LNCAP (cell line): Measurements from ENCODE around the gene PEA15.
A peak's percentile ranks its signal among the peaks of the same experiment; 100 is the strongest.

ENCODE experiments used
- TF ChIP-seq, protein P1 (sequence below): fragments of 450-650 bp; IDR thresholded peaks from 2 replicates; pipeline ENCODE4 v1.5.1; 2017; ENCODE audit warnings: mild to moderate bottlenecking

Gene PEA15

DNA sequence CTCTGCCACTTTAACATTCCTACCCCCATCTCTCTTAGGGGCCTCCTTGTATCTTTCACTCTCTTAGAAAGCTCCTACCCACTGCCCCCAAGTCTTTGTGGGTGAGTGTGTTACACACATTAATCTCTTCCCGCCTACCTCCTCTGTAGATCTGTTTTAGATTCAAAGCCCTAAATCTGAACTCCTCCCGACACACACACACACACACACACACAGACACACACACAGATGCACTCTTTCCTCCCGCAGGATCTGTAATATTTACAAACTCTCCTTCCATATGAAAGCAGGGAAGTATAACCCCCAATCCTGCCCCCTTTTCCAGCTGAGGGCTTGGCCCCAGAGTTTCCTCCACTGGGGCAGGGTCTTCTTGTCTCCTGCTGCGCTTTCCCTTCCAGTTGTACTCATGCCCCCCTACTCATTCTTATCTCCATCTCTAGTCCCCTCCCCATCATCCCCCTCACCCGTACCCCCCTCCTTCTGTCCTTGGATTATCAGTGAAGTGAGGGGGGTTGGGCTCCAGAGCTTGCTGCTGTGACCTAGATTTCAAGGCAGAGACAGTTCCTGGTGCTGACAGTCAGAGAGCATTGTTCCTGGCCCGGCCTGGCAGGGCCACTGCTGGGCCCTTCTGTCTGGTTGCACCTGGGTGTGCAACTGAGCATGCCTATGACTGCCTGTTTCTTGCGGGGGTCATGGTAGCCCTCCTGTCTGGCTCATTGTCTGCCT lies 4.3 kb downstream of the PEA15 start:
- TF ChIP-seq, protein P1, sequence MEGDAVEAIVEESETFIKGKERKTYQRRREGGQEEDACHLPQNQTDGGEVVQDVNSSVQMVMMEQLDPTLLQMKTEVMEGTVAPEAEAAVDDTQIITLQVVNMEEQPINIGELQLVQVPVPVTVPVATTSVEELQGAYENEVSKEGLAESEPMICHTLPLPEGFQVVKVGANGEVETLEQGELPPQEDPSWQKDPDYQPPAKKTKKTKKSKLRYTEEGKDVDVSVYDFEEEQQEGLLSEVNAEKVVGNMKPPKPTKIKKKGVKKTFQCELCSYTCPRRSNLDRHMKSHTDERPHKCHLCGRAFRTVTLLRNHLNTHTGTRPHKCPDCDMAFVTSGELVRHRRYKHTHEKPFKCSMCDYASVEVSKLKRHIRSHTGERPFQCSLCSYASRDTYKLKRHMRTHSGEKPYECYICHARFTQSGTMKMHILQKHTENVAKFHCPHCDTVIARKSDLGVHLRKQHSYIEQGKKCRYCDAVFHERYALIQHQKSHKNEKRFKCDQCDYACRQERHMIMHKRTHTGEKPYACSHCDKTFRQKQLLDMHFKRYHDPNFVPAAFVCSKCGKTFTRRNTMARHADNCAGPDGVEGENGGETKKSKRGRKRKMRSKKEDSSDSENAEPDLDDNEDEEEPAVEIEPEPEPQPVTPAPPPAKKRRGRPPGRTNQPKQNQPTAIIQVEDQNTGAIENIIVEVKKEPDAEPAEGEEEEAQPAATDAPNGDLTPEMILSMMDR = no peak

DNA sequence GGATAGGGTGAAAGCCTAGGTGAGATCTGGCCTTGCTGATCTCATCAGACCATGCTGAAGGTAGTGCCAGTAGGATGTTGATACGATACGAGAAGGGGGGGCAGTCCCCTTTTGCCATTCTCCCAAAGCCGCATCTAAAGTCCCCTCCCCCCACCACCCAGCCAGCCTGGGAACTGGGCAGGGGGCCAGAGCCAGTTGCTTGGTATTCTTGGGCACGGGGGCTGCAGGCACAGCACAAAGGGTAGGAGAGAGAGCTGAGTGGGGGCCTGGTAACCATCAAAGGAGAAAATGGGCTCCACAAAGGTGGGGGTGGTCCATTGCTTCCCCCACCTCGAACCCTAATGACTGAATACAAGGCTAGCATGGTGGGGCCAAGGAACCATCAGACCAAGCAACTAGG lies 5.4 kb downstream of the PEA15 start:
- TF ChIP-seq, protein P1 = no peak

DNA sequence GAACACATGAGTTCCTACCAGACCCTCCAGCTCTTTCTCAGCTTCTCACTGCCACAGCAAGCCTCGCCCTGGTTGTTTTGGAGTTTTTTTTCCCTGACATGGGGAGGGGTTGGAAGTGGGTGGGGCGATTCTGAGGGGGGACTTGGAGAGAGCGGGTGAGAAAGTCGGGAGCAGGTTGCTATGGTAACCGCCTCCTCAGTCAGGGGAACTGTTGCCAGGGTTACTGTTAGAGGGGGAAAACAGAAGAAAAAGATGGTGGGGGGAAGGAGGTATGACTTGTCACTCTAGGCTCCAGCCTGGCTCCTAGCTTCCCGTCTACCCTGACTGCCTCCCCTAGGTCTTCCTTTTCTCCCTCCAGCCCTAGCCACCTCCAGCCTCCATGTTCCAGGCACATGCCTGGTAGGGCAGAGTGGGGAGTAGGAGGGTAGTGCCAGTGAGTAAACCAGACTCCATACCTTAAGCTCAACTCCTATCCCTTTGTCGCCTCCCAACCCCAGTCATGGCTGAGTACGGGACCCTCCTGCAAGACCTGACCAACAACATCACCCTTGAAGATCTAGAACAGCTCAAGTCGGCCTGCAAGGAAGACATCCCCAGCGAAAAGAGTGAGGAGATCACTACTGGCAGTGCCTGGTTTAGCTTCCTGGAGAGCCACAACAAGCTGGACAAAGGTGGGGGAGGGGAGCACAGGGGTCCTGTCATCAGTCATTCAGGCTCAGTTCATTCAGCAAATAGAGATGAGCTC lies 6.0 kb downstream of the PEA15 start:
- TF ChIP-seq, protein P1 = no peak

DNA sequence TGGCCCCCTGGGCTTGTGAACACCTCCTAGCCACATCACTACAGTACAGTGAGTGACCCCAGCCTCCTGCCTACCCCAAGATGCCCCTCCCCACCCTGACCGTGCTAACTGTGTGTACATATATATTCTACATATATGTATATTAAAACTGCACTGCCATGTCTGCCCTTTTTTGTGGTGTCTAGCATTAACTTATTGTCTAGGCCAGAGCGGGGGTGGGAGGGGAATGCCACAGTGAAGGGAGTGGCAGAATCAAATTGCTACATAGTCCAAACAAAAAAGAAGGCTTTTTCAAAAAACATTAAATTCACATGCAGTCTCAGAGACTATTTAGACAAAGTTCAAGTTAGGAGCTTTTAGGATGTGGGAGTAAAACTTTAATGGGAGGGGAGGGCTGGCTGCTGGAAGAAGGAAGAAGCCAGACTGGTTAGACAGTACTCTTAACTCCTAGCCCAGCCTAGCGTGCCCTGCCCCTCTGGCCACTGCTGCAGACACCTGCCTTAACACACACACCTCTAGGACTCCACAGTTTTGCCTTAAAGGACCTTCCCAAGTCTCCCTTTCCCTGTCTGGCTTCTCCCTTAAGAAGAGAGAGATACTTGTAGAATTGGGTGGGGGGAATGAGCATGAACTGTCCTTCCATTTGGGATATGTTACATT lies 9.4 kb downstream of the PEA15 start:
- TF ChIP-seq, protein P1 = no peak

DNA sequence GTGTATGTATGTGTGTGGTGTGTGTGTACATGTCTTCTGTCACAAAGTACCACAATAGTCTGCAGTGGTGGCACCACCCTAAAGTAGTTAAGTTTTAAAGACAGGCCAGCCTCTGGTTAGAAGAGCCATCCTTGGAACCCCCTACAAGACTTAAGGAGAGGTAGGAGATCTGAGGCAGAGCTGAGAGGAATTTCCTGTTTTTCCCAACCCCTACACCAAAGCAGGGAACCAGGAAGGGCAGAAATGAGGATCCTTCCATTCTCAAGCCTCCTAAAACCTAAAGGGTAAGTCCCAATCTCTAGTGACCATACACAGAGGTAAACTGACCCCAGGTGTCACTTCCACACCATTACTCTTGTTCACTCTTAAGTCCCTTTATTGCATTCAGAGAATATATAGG lies 11.1 kb downstream of the PEA15 start:
- TF ChIP-seq, protein P1 = no peak

DNA sequence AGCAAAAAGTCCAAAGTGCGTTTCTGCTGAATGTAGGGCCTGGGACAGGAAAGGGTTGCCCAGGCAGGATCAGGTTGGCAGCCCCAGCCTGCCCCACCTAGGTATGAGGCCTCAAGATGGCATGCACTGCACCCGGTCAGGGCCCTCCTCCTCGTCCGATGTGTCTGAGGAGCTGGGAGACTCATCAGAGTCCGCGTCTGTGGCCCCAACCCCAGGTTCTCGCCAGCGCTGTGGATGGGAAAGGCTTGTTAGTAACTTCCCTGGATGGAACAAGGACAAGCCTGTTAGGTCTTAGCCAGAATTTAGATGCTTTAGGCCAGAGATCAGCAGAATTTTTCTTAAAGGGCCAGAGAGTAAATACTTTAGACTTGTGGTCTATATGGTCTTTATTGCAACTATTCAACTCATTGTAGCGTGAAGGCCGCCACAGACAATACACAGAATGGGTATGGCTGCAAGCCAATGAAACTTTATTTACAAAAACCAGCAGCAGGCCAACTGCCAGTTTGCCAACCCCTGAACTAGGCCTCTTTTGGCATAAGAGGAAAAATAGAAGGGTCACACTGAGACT lies 12.4 kb downstream of the PEA15 start:
- TF ChIP-seq, protein P1 = no peak

DNA sequence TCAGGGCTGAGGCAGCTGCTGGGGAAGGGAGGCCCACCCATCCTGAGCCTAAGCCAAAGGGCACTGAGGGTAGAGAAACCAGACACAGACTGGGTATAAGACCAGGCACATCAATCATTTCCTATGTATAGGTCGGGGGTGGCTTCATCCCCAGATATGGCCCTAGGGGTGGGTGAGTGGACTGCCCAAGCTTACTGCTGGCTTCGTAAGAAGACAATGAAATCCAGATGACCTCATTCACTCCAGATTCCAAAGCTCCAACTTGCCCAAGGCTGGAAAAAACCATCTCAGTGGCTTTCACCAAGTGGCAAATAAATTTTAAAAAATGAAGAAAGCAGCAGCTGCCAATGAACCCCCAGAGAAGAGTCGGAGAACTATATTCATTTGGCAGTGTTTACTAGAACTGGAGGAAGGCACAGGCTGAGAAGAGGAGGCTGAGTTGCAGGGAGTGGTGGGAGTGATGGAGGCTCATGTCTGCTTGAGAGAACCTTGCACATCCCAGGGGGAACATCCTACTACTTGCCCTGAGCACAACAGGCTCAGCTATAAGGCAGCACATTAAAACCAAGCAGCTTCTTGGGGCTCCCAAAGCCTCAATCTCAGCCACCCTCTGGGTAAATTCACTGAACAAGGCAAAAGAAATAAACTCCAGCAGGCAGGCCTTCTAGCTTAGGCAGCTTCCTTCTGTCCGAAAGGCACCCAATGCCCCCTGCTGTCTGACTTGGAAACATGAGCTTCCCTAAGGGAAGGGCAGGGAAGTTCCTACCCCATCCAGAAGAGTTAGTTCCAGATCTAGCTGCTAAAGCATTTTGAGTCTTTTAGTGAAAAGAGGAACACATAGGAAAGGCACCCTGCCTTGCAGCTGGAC lies 14.1 kb downstream of the PEA15 start:
- TF ChIP-seq, protein P1 = peak; percentile 58; the same call in 1 of the 2 replicates
